Measurements from ENCODE around the gene CXXC5. TPM values are rescaled to one million over a fixed set of nuclear protein-coding genes. Genes with fewer than 3 reads are reported as not detected.
A peak's percentile ranks its signal among the peaks of the same experiment; 100 is the strongest.

CXXC5 gene
- total and polyA plus RNA-seq, 9 donors: 4.4 to 35.7 (median 8.7) TPM

- H3K36me3 ChIP-seq: no peaks in the 10 kb centered on the region
- no peak overlapping the region for H3K27ac ChIP-seq
- H3K9me3 ChIP-seq: no peaks in the 10 kb centered on the region
- no peak overlapping the region for H3K4me3 ChIP-seq
- H3K4me1 ChIP-seq (ENCODE audit: insufficient read depth): peaks cover 8% of the 10 kb centered on the region
- intact Hi-C loops (cut with DNase I): loop anchor here in 3 of 4 donors (5.0 to 10.0 kb wide), 4 partner anchors 45 to 217 kb away; no protein-coding TSS in a partner anchor
- TF ChIP-seq CTCF (IDR thresholded peaks at IDR 0.05): no peak
- TF ChIP-seq EP300 (IDR thresholded peaks at IDR 0.05): no peak
- TF ChIP-seq POLR2A (IDR thresholded peaks at IDR 0.05): no peak
- WGBS, 3 donors: 62 to 70% (median 66%) methylated on average over 11 of the region's 11 CpGs
- H3K27me3 ChIP-seq: no peaks in the 10 kb centered on the region
- DNase-seq: peak in 2 of 5 donors; percentile 28 to 32
Measured at GRCh38 chr5:139639619-139640380, 8.3 kb upstream of the CXXC5 start.

- TF ChIP-seq POLR2A (IDR thresholded peaks at IDR 0.05) (no peak), EP300 (IDR thresholded peaks at IDR 0.05) (no peak), CTCF (IDR thresholded peaks at IDR 0.05) (no peak)
- Histone ChIP-seq H3K4me1 (ENCODE audit: insufficient read depth) (peaks cover 8% of the 10 kb centered on the region), H3K9me3 (no peaks in the 10 kb centered on the region), H3K36me3 (no peaks in the 10 kb centered on the region), H3K4me3 (no peak overlapping the region), H3K27ac (no peak overlapping the region), H3K27me3 (no peaks in the 10 kb centered on the region)
- intact Hi-C loops (cut with DNase I): no loop called here
- WGBS, 3 donors: 69 to 78% (median 76%) methylated on average over 13 of the region's 13 CpGs
- DNase-seq: peak in 1 of 5 donors; percentile 13
Measured at GRCh38 chr5:139640421-139641115, 7.6 kb upstream of the CXXC5 start.

GRCh38 chr5:139641116-139642080 lies 6.8 kb upstream of the CXXC5 start:
- no peaks in the 10 kb centered on the region for H3K36me3 ChIP-seq
- no peak overlapping the region for H3K27ac ChIP-seq
- intact Hi-C loops (cut with DNase I): no loop called here
- 82 to 89% (median 84%) methylated on average over 6 of the region's 6 CpGs for WGBS, 3 donors
- H3K27me3 ChIP-seq: no peaks in the 10 kb centered on the region
- peak in 1 of 5 donors; percentile 8 for DNase-seq
- peaks cover 5% of the 10 kb centered on the region for H3K4me1 ChIP-seq (ENCODE audit: insufficient read depth)
- TF ChIP-seq CTCF (IDR thresholded peaks at IDR 0.05) (no peak), EP300 (IDR thresholded peaks at IDR 0.05) (no peak), POLR2A (IDR thresholded peaks at IDR 0.05) (no peak)
- H3K9me3 ChIP-seq: no peaks in the 10 kb centered on the region
- no peak overlapping the region for H3K4me3 ChIP-seq

- no peak for TF ChIP-seq EP300 (IDR thresholded peaks at IDR 0.05)
- TF ChIP-seq CTCF (IDR thresholded peaks at IDR 0.05): no peak
- no peak for TF ChIP-seq POLR2A (IDR thresholded peaks at IDR 0.05)
Measured at GRCh38 chr5:139642213-139642612, 5.9 kb upstream of the CXXC5 start.

More at GRCh38 chr5:139642213-139642612, 5.9 kb upstream of the CXXC5 start:
- intact Hi-C loops (cut with DNase I): no loop called here
- peak in 1 of 5 donors; percentile 11 for DNase-seq
- Histone ChIP-seq H3K27ac (no peak overlapping the region), H3K36me3 (no peaks in the 10 kb centered on the region), H3K4me3 (no peak overlapping the region), H3K4me1 (ENCODE audit: insufficient read depth) (peaks cover 4% of the 10 kb centered on the region), H3K27me3 (no peaks in the 10 kb centered on the region), H3K9me3 (no peaks in the 10 kb centered on the region)
- WGBS, 3 donors: 26 to 41% (median 29%) methylated on average over 7 of the region's 7 CpGs
